ENCODE results near the gene OR51S1.

GRCh38 chr11:4830909-4831308 is 18.1 kb downstream of the OR51S1 start:
- TF ChIP-seq, protein P1, sequence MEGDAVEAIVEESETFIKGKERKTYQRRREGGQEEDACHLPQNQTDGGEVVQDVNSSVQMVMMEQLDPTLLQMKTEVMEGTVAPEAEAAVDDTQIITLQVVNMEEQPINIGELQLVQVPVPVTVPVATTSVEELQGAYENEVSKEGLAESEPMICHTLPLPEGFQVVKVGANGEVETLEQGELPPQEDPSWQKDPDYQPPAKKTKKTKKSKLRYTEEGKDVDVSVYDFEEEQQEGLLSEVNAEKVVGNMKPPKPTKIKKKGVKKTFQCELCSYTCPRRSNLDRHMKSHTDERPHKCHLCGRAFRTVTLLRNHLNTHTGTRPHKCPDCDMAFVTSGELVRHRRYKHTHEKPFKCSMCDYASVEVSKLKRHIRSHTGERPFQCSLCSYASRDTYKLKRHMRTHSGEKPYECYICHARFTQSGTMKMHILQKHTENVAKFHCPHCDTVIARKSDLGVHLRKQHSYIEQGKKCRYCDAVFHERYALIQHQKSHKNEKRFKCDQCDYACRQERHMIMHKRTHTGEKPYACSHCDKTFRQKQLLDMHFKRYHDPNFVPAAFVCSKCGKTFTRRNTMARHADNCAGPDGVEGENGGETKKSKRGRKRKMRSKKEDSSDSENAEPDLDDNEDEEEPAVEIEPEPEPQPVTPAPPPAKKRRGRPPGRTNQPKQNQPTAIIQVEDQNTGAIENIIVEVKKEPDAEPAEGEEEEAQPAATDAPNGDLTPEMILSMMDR (IDR thresholded peaks at IDR 0.05; ENCODE audit: insufficient read depth, low read length): no peak
- TF ChIP-seq POLR2AphosphoS5 (IDR thresholded peaks at IDR 0.05; ENCODE audit: low read depth): no peak
